HG02870 (cell line): ENCODE measurements around the gene OR2F2.

Experiments
- ATAC-seq: cut with Tn5 transposase; IDR thresholded peaks from one replicate; pipeline ENCODE4 v1.9.1; 2021; ENCODE audit warnings: mild to moderate bottlenecking, moderate library complexity; ENCODE audit not compliant: unreplicated experiment

The OR2F2 gene

DNA sequence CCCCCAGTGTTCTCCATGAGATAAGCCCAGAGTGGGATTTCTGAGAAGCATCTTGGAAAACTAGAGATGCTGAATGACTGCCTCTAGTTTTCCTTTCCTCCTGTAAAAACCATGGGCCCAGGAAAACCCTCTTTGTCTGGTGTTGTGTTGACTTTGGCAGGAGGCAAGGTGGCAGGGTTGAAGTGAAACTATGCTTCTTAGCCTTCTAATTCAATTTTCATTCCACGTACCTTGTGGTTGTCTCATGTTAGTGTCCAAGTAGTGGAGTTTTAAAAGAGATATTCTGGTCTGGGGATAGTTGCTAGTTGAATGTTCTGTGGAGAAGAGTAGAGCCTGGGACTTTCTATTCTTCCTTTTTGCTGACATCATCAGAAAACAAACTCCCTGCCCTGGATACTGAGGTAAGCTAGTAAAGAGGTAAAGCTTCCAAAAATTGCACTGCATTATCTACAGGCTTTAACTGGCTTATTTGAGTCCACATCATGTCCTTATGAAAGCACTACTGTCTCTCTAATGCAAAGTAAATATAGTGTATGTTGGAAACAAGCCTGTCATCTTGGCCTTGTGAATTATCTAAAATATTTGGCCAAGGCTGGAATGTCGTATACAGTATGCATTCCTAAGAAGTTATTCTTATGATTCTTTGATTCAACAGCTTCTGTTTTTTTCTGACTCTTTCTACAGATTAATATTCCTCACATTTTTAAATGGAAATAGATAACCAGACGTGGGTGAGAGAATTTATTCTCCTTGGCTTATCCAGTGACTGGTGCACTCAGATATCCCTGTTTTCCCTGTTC is at the start of gene OR2F2:
OR2F2 (plus strand) TSS at position 708 of the 800 bp plus-strand sequence; CDS start at position 708, 0 bp downstream.
- ATAC-seq, result no peak

DNA sequence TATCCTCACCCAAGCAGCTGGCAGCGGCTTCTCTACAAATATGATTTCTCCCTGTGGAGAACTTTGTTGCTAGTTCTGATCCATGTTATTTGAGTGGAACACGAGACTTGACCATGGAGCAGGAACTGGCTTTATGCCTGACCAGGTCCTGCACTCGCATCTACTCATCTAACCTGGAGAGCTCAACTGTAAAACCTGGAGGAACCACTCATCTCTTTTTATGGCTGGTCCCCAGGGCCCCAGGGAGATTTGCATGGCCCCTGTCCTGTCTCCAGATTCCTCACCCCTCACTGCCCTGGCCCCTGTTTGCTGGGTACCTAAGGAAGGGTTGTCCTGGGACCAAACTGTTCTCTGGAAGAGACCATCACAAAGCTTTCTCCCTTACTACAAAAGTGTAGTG is 49.1 kb upstream of the OR2F2 start:
- ATAC-seq, result no peak

DNA sequence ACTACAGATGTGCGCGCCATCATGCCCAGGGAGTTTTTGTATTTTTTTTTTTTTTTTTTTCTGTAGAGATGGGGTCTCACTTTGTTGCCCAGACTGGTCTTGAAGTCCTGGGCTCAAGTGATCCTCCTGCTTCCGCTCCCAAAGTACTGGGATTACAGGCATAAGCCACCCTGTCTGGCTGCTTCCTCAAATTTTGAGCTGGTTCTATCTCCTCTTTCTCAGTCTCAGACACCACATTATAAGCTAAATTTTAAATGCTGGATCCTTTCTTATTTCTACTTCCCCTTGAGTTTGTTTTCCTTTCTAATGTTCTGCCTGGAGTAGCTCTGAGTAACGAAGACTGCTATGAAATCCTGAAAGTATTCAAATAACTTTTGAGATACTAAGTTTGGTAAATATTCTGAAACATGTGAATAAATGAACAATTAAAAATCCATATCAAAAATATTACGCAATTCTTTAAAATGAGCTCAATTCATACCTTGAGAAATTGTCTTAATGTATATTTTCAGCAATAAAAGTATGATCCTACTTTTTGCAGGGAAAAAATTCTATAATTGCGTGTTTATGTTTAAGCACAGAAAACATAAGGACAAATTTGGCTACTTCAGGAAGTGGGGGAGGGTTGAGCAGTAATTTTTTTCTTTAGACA is 48.1 kb upstream of the OR2F2 start:
- ATAC-seq, result no peak

DNA sequence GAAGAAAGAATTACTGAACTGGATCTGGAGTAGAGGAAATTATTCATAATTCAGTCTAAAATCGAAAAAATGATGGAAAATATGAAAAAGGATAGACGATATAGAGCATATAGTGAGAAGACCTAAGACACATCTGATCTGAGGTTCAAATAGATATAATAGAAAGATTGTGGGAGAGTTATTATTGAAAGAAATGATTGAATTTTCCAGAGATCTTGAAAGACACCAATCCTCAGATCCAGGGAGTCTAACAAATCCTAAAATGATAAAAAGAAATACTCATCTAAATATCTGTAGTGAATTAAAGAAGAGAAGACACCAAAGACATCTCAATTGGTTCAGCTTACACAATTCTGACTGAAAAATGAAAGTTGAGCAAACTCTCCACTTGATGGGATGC is 46.0 kb upstream of the OR2F2 start:
- ATAC-seq, result no peak

GRCh38 chr7:143890558-143890957 is 44.5 kb upstream of the OR2F2 start:
- no peak for ATAC-seq

DNA sequence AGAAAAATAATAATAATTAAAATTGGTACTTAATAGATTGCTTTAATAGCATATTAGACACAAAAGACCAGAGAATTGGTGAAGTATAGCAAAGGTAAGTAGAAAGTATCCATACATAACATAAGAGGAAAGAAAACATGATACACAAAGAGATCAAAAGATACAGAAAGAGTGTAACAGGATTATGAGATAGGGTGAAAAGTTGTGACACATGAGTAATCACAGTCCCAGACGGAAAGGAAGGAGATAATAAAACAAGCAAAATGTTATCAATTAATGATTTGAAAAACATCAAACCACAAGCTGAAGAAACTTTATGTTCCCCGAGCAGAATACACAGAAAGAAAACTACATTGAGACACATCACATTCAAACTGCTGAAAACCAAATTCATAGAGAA is 43.6 kb upstream of the OR2F2 start:
- no peak for ATAC-seq

GRCh38 chr7:143892527-143893300 is 42.3 kb upstream of the OR2F2 start:
- peak; percentile 99 for ATAC-seq

DNA sequence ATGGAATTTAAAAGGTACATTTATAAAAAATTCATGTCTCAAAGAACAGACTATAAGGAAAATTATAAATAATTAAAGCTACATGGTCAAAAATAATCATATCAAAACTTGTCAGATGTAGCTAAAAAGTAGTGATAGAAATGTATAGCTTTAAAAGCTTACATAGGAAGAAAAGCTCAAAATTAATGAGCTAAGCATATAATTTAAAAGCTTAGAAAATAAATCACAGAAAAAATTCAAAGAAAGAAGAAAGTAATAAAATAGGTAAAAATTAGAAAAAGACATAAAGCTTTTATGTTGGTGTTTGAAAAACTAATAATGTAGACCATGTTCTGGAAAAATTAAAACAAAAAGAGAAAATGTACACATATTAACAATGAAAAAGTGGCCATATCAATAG is 38.4 kb upstream of the OR2F2 start:
- no peak for ATAC-seq

DNA sequence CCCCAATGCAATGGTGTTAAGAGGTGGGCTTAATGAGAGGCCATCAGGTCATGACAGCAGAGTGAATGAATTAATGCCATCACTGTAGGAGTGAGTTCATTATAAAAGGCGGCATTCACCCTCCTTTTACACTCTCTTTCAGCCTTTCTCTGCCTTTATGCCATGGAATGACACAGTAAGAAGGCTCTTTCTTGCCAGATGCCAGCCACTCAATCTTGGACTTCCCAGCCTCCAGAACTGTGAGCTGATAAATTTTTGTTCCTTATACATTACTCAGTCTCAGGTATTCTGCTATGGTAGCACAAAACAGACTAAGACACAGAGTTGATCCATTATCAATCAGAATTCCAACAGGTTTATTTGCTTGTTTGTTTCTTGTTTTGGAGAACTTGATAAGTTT is 36.2 kb upstream of the OR2F2 start:
- no peak for ATAC-seq

GRCh38 chr7:143900230-143900766 is 34.7 kb upstream of the OR2F2 start:
- no peak for ATAC-seq

DNA sequence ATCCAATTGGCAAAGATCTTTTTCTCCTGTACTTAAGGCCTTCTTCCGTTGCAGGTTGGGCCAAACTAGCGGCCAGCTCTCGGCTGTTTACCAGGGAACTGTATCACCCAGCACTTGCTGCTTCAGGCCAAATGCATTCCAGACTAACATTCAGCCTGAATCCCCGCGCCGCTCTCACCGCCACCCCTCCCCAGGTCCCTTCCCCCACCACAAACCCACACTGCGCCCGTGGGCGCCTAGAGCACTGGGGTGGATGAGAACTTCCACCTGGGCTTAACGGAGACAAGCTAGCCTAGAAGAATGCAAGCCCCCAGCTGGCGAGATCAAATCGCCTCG is 33.7 kb upstream of the OR2F2 start:
- ATAC-seq, result no peak

DNA sequence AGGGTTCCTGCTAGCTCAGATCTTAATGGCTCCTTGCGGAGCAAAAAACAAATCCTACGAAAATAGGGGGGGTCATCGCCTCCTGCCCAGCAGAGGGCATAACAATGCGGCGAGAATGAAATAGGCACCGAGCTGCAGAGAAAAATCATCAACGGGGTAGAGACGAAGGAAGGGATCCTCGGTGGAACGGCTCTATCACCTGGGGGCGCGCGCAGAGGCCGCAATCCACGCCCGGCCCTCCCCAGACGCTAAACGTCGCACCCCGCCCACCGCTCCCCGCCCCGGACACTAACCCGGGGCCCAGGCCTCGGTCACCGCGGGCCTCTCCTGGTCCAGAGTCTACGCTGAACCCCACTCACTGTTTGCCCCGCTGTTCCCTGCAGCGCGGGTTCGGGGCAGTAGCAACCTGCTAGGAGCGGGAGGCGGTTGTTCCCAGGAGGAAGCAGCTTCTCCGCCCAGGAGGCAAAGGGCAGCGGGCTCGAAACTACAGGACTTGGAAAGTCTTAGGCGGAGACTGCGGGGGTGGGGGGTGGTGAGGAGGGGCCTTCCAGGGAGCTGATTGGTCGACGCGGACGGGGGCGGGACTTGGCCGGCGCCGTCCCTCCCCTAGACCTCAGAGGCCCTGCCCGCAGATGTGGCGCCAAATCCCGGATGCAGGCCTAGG is 33.2 kb upstream of the OR2F2 start, which contains the start of gene TCAF1:
TCAF1 (minus strand) TSS at position 509 of the 664 bp plus-strand sequence. CDS start 25,568 bp downstream, outside the sequence.
- ATAC-seq, result peak; percentile 90

DNA sequence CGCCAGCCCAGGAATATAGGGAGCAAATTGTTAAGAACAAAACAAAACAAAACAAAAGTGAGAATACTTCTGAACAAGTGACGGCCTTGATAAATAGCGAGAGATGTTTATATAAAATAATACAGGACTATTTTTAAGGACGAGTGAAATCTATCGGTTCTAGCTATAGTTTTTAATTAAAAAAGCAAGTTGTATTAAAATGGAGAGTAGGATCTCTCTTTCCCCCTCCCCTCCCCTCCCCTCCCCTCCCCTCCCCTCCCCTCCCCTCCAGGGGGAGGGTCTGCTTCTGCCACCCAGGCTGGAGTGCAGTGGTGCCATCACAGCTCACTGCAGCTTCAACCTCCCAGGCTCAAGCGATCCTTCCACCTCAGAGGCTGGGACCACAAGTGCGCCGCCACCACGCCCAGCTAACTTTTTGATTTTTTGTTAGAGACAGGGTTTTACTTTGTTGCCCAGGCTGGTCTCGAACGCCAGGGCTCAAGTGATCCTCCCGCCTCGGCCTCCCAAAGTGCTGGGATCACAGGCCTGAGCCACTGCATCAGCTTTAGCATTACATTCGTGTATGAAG is 32.6 kb upstream of the OR2F2 start:
- ATAC-seq, result no peak

- ATAC-seq, result no peak
Observed at GRCh38 chr7:143905509-143905908, 29.5 kb upstream of the OR2F2 start.

DNA sequence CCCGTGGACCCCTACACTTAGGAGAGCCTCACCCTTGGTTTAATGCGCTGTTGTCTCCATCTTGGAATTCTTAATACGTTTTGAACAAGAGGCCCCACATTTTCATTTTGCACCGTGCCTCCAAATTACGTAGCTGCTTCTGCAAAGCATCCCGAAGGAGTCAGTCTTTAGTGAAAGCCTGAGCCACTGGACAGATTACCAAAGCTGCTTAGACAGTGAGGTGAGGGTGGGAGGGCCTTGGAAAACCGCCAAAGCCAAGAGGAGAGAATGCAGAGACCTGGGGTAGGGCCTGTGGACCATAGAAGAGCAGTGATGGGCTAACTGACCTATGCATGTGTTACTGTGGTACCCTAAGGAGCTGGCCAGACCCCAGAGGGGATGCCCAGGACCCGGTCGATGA is 28.9 kb upstream of the OR2F2 start:
- no peak for ATAC-seq

DNA sequence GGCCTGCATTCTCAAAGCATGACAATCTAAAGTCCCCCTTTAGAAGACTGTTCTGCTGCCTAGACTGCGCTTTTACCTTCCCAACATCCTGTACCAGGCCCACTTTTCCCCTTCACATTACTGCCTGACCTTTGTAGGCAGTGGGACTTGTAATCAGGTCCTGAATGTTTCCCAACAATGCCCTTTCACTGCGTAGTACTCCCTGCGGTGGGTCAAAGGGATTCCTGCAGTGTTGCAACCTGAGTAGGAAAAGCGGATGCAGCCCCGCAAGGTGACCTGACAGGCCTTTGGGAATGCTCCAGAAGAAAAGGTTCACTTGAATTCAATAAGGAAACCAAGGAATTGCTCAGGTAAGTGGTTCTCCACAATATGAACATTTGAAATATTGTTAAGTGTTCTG is 28.1 kb upstream of the OR2F2 start:
- no peak for ATAC-seq

DNA sequence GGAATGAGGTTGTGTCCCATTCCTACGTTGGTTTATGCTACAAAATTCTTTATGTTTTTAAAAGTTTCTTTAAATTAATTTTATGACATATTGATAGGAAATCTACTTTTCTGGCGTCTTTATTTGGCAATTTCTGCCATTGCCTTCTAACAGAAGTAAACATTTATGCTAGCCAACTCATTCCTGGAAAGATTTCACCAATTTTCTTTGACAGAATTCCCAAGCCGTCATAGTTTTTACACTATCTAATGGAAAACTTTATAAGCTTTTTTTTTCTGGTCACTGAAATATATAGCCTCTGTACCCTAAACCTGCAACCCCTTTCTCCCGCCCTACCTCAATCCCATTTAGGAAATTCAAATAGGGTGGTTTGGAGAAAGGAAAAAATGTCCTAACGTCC is 26.9 kb upstream of the OR2F2 start:
- ATAC-seq, result no peak

DNA sequence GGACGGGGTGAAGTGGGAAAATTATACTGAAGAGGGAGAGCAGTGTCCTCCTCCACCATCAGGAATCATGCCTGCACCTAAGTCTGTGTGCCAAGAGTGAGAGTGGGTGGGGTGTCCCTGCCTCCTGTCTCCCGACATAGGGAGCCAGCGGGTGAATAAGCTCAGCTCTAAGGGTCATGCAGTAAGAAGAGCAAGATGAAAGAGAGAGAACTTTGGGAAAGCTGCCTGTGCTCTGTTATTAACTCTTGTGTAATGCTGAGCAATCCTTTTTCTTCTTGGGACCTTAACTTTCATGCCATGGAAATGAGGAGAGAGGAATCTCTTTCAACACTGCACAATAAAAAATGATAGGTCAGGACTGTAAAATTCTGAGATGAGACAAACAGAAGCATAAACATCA is 25.2 kb upstream of the OR2F2 start:
- no peak for ATAC-seq

DNA sequence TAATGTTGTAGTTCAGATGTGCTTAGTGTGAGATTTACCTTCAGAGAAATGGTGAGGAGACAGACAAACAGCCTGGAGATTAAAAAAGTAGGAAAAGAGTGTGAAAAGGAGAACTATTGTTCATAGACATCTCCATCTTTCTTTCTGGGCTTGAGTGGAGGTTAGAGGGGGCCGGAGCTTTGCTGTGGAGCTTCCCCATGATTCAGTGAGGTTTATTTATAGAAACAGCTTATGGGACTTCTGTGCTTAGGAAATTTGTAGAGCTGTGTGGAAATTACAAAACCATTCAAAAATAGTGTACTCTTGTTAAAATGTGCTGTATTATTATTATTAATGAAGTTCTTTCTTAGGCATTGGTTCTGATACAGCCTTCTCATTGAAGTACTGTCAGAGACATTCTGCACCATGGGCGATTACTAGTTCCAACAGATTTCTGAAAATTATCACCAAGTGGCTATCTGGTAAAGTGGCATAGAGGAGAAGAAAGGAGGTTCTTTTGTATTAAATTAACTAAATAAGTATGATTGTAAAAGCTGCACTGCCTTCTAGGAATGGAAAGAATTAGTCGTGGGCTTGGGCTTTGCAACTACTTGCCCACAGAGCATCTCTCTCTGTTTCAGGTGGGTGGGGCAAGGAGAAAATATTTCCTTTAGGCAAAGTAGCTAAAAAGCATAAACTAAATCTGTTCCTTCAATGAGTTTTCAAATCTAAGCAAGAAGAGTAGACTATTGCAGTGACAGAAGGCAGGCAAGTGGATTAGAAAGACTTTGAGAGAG is 24.4 kb upstream of the OR2F2 start:
- ATAC-seq, result no peak
